OCI-LY1 (cell line): Measurements from ENCODE around the gene LRRC4B.

Experiments used
- CTCF ChIP-seq: fragments of 200-600 bp; sonication (generic), shearing (Covaris generic); IDR thresholded peaks from 2 replicates; pipeline ENCODE4 v1.5.1; 2017; ENCODE audit warnings: mild to moderate bottlenecking, antibody characterized with exemption, low read length, moderate library complexity, mixed read lengths
- EZH2 ChIP-seq: fragments of 200-600 bp; sonication (generic), shearing (Covaris generic); IDR thresholded peaks from 2 replicates; pipeline ENCODE4 v1.8.0; 2017; ENCODE audit warnings: borderline replicate concordance, mixed run types, mild to moderate bottlenecking, antibody characterized with exemption, low read length, moderate library complexity, mixed read lengths

DNA sequence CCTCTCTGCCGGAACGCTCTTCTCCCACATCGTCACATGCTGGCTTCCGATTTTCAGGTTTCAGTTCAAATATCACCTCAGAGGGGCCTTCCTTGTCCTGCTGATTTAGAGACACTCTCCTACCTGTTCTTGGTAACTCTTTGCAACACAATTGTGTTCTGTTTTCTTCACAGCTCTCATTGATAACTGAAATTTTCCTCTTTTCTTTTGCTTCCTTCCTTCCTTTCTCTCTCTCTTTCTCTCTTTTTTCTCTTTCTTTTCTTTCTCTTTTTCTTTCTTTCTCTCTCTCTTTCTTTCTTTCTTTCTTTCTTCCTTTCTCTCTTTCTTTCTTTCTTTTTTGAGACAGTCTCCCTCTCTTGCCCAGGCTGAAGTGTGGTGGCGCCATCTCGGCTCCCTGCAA lies 12.0 kb upstream of the LRRC4B start:
- no peak for TF ChIP-seq CTCF
- no peak for TF ChIP-seq EZH2
